ENCODE data around the gene SPARC. TPM values are rescaled to one million over a fixed set of nuclear protein-coding genes. Genes with fewer than 3 reads are reported as not detected.
A peak's percentile ranks its signal among the peaks of the same experiment; 100 is the strongest.
"Not testable (repeated sequence)": the region's sequence is repeated elsewhere in the genome, so short reads cannot be mapped to it uniquely, and the experiment has no call there.

SPARC gene
- polyA plus RNA-seq, 1 donor = 935 TPM

GRCh38 chr5:151692312-151692711 lies 5.6 kb upstream of the SPARC start:
- Histone ChIP-seq H3K9me3 (ENCODE audit: control insufficient read depth, low read depth, low read length) (no peaks in the 10 kb centered on the region), H3K27me3 (ENCODE audit: control insufficient read depth, insufficient read depth, low read length) (no peaks in the 10 kb centered on the region), H3K4me1 (ENCODE audit: control insufficient read depth, insufficient read depth, low read length) (peaks cover 9% of the 10 kb centered on the region), H3K27ac (ENCODE audit: low read length) (no peak overlapping the region), H3K36me3 (ENCODE audit: control insufficient read depth, insufficient read depth, low read length) (no peaks in the 10 kb centered on the region), H3K4me3 (ENCODE audit: low read length) (no peak overlapping the region)
- 80% methylated on average over 1 of the region's 3 CpGs for WGBS (ENCODE audit: insufficient coverage, low lambda C conversion rate)
- DNase-seq = no peak

GRCh38 chr5:151691706-151692105 lies 5.0 kb upstream of the SPARC start:
- Histone ChIP-seq H3K4me3 (ENCODE audit: low read length) (no peak overlapping the region), H3K36me3 (ENCODE audit: control insufficient read depth, insufficient read depth, low read length) (no peaks in the 10 kb centered on the region), H3K9me3 (ENCODE audit: control insufficient read depth, low read depth, low read length) (no peaks in the 10 kb centered on the region), H3K27ac (ENCODE audit: low read length) (no peak overlapping the region), H3K27me3 (ENCODE audit: control insufficient read depth, insufficient read depth, low read length) (no peaks in the 10 kb centered on the region), H3K4me1 (ENCODE audit: control insufficient read depth, insufficient read depth, low read length) (peaks cover 12% of the 10 kb centered on the region)
- DNase-seq = no peak
- WGBS (ENCODE audit: insufficient coverage, low lambda C conversion rate) = 94% methylated on average over 2 of the region's 3 CpGs

GRCh38 chr5:151689591-151689990 lies 2.9 kb upstream of the SPARC start:
- not testable (repeated sequence) for H3K36me3 ChIP-seq (ENCODE audit: control insufficient read depth, insufficient read depth, low read length); H3K9me3 ChIP-seq (ENCODE audit: control insufficient read depth, low read depth, low read length); H3K4me3 ChIP-seq (ENCODE audit: low read length); H3K27me3 ChIP-seq (ENCODE audit: control insufficient read depth, insufficient read depth, low read length); H3K27ac ChIP-seq (ENCODE audit: low read length); H3K4me1 ChIP-seq (ENCODE audit: control insufficient read depth, insufficient read depth, low read length); DNase-seq
- no CpG with 5 or more reads among the region's 8 CpGs for whole genome bisulfite sequencing (ENCODE audit: insufficient coverage, low lambda C conversion rate)

- H3K27ac ChIP-seq (ENCODE audit: low read length) = no peak overlapping the region
- H3K27me3 ChIP-seq (ENCODE audit: control insufficient read depth, insufficient read depth, low read length) = no peaks in the 10 kb centered on the region
- no peaks in the 10 kb centered on the region for H3K9me3 ChIP-seq (ENCODE audit: control insufficient read depth, low read depth, low read length)
- no peak for DNase-seq
- H3K36me3 ChIP-seq (ENCODE audit: control insufficient read depth, insufficient read depth, low read length) = no peaks in the 10 kb centered on the region
- H3K4me1 ChIP-seq (ENCODE audit: control insufficient read depth, insufficient read depth, low read length) = peaks cover 11% of the 10 kb centered on the region
- no peak overlapping the region for H3K4me3 ChIP-seq (ENCODE audit: low read length)
- no CpG with 5 or more reads among the region's 3 CpGs for WGBS (ENCODE audit: insufficient coverage, low lambda C conversion rate)
Observed at GRCh38 chr5:151688436-151688835, 1.7 kb upstream of the SPARC start.

- no peaks in the 10 kb centered on the region for H3K9me3 ChIP-seq (ENCODE audit: control insufficient read depth, low read depth, low read length)
- H3K27me3 ChIP-seq (ENCODE audit: control insufficient read depth, insufficient read depth, low read length) = no peaks in the 10 kb centered on the region
- DNase-seq = no peak
- peak overlapping the region; percentile 68 for H3K4me3 ChIP-seq (ENCODE audit: low read length)
- peaks cover 15% of the 10 kb centered on the region for H3K4me1 ChIP-seq (ENCODE audit: control insufficient read depth, insufficient read depth, low read length)
- WGBS (ENCODE audit: insufficient coverage, low lambda C conversion rate) = 100% methylated on average over 1 of the region's 10 CpGs
- H3K36me3 ChIP-seq (ENCODE audit: control insufficient read depth, insufficient read depth, low read length) = peaks cover 9% of the 10 kb centered on the region
- H3K27ac ChIP-seq (ENCODE audit: low read length) = peak overlapping the region; percentile 84
Observed at GRCh38 chr5:151685749-151686673, 704 bp downstream of the SPARC start.

- peak overlapping the region; percentile 84 for H3K27ac ChIP-seq (ENCODE audit: low read length)
- peak overlapping the region; percentile 68 for H3K4me3 ChIP-seq (ENCODE audit: low read length)
- 14% methylated on average over 1 of the region's 8 CpGs for WGBS (ENCODE audit: insufficient coverage, low lambda C conversion rate)
- H3K36me3 ChIP-seq (ENCODE audit: control insufficient read depth, insufficient read depth, low read length) = peaks cover 12% of the 10 kb centered on the region
- H3K27me3 ChIP-seq (ENCODE audit: control insufficient read depth, insufficient read depth, low read length) = no peaks in the 10 kb centered on the region
- DNase-seq = peak; percentile 76 to 79
- H3K9me3 ChIP-seq (ENCODE audit: control insufficient read depth, low read depth, low read length) = no peaks in the 10 kb centered on the region
- H3K4me1 ChIP-seq (ENCODE audit: control insufficient read depth, insufficient read depth, low read length) = peaks cover 15% of the 10 kb centered on the region
Observed at GRCh38 chr5:151684690-151685361, 1.9 kb downstream of the SPARC start.

- Histone ChIP-seq H3K9me3 (ENCODE audit: control insufficient read depth, low read depth, low read length) (no peaks in the 10 kb centered on the region), H3K36me3 (ENCODE audit: control insufficient read depth, insufficient read depth, low read length) (peaks cover 15% of the 10 kb centered on the region), H3K4me3 (ENCODE audit: low read length) (peak overlapping the region; percentile 68), H3K27me3 (ENCODE audit: control insufficient read depth, insufficient read depth, low read length) (no peaks in the 10 kb centered on the region), H3K27ac (ENCODE audit: low read length) (peak overlapping the region; percentile 84), H3K4me1 (ENCODE audit: control insufficient read depth, insufficient read depth, low read length) (peaks cover 15% of the 10 kb centered on the region)
- no peak for DNase-seq
- no CpG with 5 or more reads among the region's 2 CpGs for WGBS (ENCODE audit: insufficient coverage, low lambda C conversion rate)
Observed at GRCh38 chr5:151683986-151684588, 2.6 kb downstream of the SPARC start.

- no peaks in the 10 kb centered on the region for H3K9me3 ChIP-seq (ENCODE audit: control insufficient read depth, low read depth, low read length)
- no CpG with 5 or more reads among the region's 5 CpGs for WGBS (ENCODE audit: insufficient coverage, low lambda C conversion rate)
- peaks cover 15% of the 10 kb centered on the region for H3K4me1 ChIP-seq (ENCODE audit: control insufficient read depth, insufficient read depth, low read length)
- H3K27ac ChIP-seq (ENCODE audit: low read length) = peak overlapping the region; percentile 23
- H3K27me3 ChIP-seq (ENCODE audit: control insufficient read depth, insufficient read depth, low read length) = no peaks in the 10 kb centered on the region
- no peak for DNase-seq
- no peak overlapping the region for H3K4me3 ChIP-seq (ENCODE audit: low read length)
- peaks cover 15% of the 10 kb centered on the region for H3K36me3 ChIP-seq (ENCODE audit: control insufficient read depth, insufficient read depth, low read length)
Observed at GRCh38 chr5:151683444-151683843, 3.3 kb downstream of the SPARC start.

GRCh38 chr5:151682751-151683331 lies 3.9 kb downstream of the SPARC start:
- no CpG with 5 or more reads among the region's 5 CpGs for WGBS (ENCODE audit: insufficient coverage, low lambda C conversion rate)
- H3K36me3 ChIP-seq (ENCODE audit: control insufficient read depth, insufficient read depth, low read length) = peaks cover 15% of the 10 kb centered on the region
- H3K4me3 ChIP-seq (ENCODE audit: low read length) = no peak overlapping the region
- H3K27me3 ChIP-seq (ENCODE audit: control insufficient read depth, insufficient read depth, low read length) = no peaks in the 10 kb centered on the region
- peaks cover 15% of the 10 kb centered on the region for H3K4me1 ChIP-seq (ENCODE audit: control insufficient read depth, insufficient read depth, low read length)
- no peaks in the 10 kb centered on the region for H3K9me3 ChIP-seq (ENCODE audit: control insufficient read depth, low read depth, low read length)
- no peak for DNase-seq
- H3K27ac ChIP-seq (ENCODE audit: low read length) = no peak overlapping the region

GRCh38 chr5:151682240-151682639 lies 4.5 kb downstream of the SPARC start:
- WGBS (ENCODE audit: insufficient coverage, low lambda C conversion rate) = no CpG with 5 or more reads among the region's 6 CpGs
- Histone ChIP-seq H3K4me3 (ENCODE audit: low read length) (no peak overlapping the region), H3K27ac (ENCODE audit: low read length) (no peak overlapping the region), H3K36me3 (ENCODE audit: control insufficient read depth, insufficient read depth, low read length) (peaks cover 15% of the 10 kb centered on the region), H3K27me3 (ENCODE audit: control insufficient read depth, insufficient read depth, low read length) (no peaks in the 10 kb centered on the region), H3K9me3 (ENCODE audit: control insufficient read depth, low read depth, low read length) (no peaks in the 10 kb centered on the region), H3K4me1 (ENCODE audit: control insufficient read depth, insufficient read depth, low read length) (peaks cover 14% of the 10 kb centered on the region)
- DNase-seq = no peak

Measured in large intestine (tissue), 3 donors.